GM23248 (cell line): ENCODE data around the gene LCMT2. TPM values are rescaled to one million over a fixed set of nuclear protein-coding genes. Genes with fewer than 3 reads are reported as not detected.
A peak's percentile ranks its signal among the peaks of the same experiment; 100 is the strongest.

Source experiments
- DNase-seq: peaks from one replicate; pipeline ENCODE4 v3.0.0-alpha.2; 2015
- H2AFZ ChIP-seq: fragments of 200-600 bp; sonication (generic); 2 replicates; pipeline ENCODE4 v1.6.1; 2016; ENCODE audit warnings: antibody characterized with exemption
- H3F3A ChIP-seq: fragments of 200-600 bp; sonication (generic); 2 replicates; pipeline ENCODE4 v1.6.1; 2016; ENCODE audit warnings: mild to moderate bottlenecking, antibody characterized with exemption, mixed run types; ENCODE audit not compliant: insufficient read depth
- H3K27ac ChIP-seq: fragments of 200-600 bp; sonication (generic); 2 replicates; pipeline ENCODE4 v1.5.1; 2016; ENCODE audit warnings: mild to moderate bottlenecking
- H3K27me3 ChIP-seq: fragments of 200-600 bp; sonication (generic); replicated peaks from 2 replicates; pipeline ENCODE4 v1.6.1; 2016; ENCODE audit warnings: mild to moderate bottlenecking; ENCODE audit not compliant: insufficient read depth
- H3K36me3 ChIP-seq: fragments of 200-600 bp; sonication (generic); 2 replicates; pipeline ENCODE4 v1.6.1; 2016; ENCODE audit warnings: low read depth, mild to moderate bottlenecking
- H3K4me1 ChIP-seq: fragments of 200-600 bp; sonication (generic); 2 replicates; pipeline ENCODE4 v1.6.1; 2016; ENCODE audit warnings: mild to moderate bottlenecking; ENCODE audit not compliant: insufficient read depth
- H3K4me2 ChIP-seq: fragments of 200-600 bp; sonication (generic); one replicate; pipeline ENCODE4 v1.6.1; 2016; ENCODE audit warnings: mild to moderate bottlenecking; ENCODE audit not compliant: unreplicated experiment
- H3K4me3 ChIP-seq: fragments of 200-600 bp; sonication (generic); 2 replicates; pipeline ENCODE4 v1.5.1; 2016; ENCODE audit warnings: mild to moderate bottlenecking
- H3K79me2 ChIP-seq: fragments of 200-600 bp; sonication (generic); 2 replicates; pipeline ENCODE4 v1.6.1; 2016; ENCODE audit warnings: mild to moderate bottlenecking; ENCODE audit not compliant: insufficient read depth
- H3K9ac ChIP-seq: fragments of 200-600 bp; sonication (generic); 2 replicates; pipeline ENCODE4 v1.6.1; 2016; ENCODE audit warnings: mild to moderate bottlenecking
- H3K9me2 ChIP-seq: fragments of 200-600 bp; sonication (generic); 2 replicates; pipeline ENCODE4 v1.6.1; 2016; ENCODE audit warnings: mixed run types, mild to moderate bottlenecking, moderate library complexity; ENCODE audit not compliant: insufficient read depth
- H3K9me3 ChIP-seq: fragments of 200-600 bp; sonication (generic); one replicate; pipeline ENCODE4 v1.6.1; 2017; ENCODE audit warnings: low read depth
- H4K20me1 ChIP-seq: fragments of 200-600 bp; sonication (generic); 2 replicates; pipeline ENCODE4 v1.6.0; 2016; ENCODE audit not compliant: insufficient read depth
- EZH2 ChIP-seq: fragments of 200-600 bp; sonication (generic); IDR thresholded peaks from 2 replicates; pipeline ENCODE4 v1.6.1; 2018; ENCODE audit warnings: antibody characterized with exemption, mild to moderate bottlenecking; ENCODE audit not compliant: insufficient read depth, poor library complexity, severe bottlenecking
- EZH2phosphoT487 ChIP-seq: fragments of 200-600 bp; sonication (generic); IDR thresholded peaks from 2 replicates; pipeline ENCODE4 v1.6.1; 2018; ENCODE audit warnings: antibody characterized with exemption, moderate library complexity, mild to moderate bottlenecking, low read depth; ENCODE audit not compliant: insufficient read depth
- WGBS, 2 experiments: methylation state at CpG; one replicate each; pipeline ENCODE4 v1.1.6; 2015 to 2017; ENCODE audit warnings: low lambda C conversion rate in 2 of 2, low coverage in 1 of 2; ENCODE audit errors: missing lambda C conversion rate in 2 of 2; 5-methylcytosine and 5-hydroxymethylcytosine counted together
- in situ Hi-C: fragments of 300-500 bp; cut with MboI; formaldehyde crosslinking; loops from 2 replicates; pipeline ENCODE4 v1.15.0; 2020
- polyA plus RNA-seq: library from polyadenylated mRNA; unstranded; fragments of >200 nt; fragmentation: Nextera tagmentation; extraction: Ambion mirVana; gene quantifications from 2 replicates; pipeline ENCODE4 v1.2.1, GENCODE V29; 2016
- total RNA-seq: library from RNA; depleted of rRNA; stranded (reverse); fragments of >200 nt; shearing (Covaris generic); gene quantifications from 2 replicates; pipeline ENCODE4 v1.2.3, GENCODE V29; 2014; rRNA removed

Gene LCMT2
- total and polyA plus RNA-seq, 2 experiments from 2014 or later, result 7.7 to 8.4 TPM

GRCh38 chr15:43276563-43277200, 53.7 kb downstream of the LCMT2 start:
- in situ Hi-C loops, result no loop called here
- Histone ChIP-seq H3K27me3 (peaks cover 45% of the 10 kb centered on the region), H3K4me2 (no peak overlapping the region)

GRCh38 chr15:43275740-43276562, 54.4 kb downstream of the LCMT2 start:
- Histone ChIP-seq H3K36me3 (no peaks in the 10 kb centered on the region), H3F3A (no peaks in the 10 kb centered on the region), H3K4me3 (no peak overlapping the region), H2AFZ (no peak overlapping the region), H3K79me2 (no peaks in the 10 kb centered on the region), H3K27ac (no peak overlapping the region), H3K9me2 (no peaks in the 10 kb centered on the region), H3K4me2 (no peak overlapping the region), H3K4me1 (no peaks in the 10 kb centered on the region), H4K20me1 (no peaks in the 10 kb centered on the region), H3K27me3 (peaks cover 42% of the 10 kb centered on the region), H3K9me3 (peaks cover 3% of the 10 kb centered on the region), H3K9ac (no peak overlapping the region)
- no peak for TF ChIP-seq EZH2
- no peak for TF ChIP-seq EZH2phosphoT487
- DNase-seq, result no peak
- 44% methylated on average over 15 of the region's 15 CpGs for WGBS, 2 experiments
- in situ Hi-C loops, result no loop called here

More at GRCh38 chr15:43276563-43277200, 53.7 kb downstream of the LCMT2 start:
- TF ChIP-seq EZH2phosphoT487, result no peak
- no peak for TF ChIP-seq EZH2
- Histone ChIP-seq H4K20me1 (no peaks in the 10 kb centered on the region), H3K4me1 (no peaks in the 10 kb centered on the region), H3K9me2 (no peaks in the 10 kb centered on the region), H3K27ac (no peak overlapping the region), H3K4me3 (no peak overlapping the region), H3K9me3 (peaks cover 3% of the 10 kb centered on the region), H3K79me2 (no peaks in the 10 kb centered on the region), H3F3A (no peaks in the 10 kb centered on the region), H3K36me3 (no peaks in the 10 kb centered on the region), H2AFZ (no peak overlapping the region), H3K9ac (no peak overlapping the region)
- DNase-seq, result no peak
- WGBS, 2 experiments, result 52 to 53% methylated on average over 12 of the region's 12 CpGs

GRCh38 chr15:43274136-43274535, 56.2 kb downstream of the LCMT2 start:
- no peak overlapping the region for H3K9ac ChIP-seq
- TF ChIP-seq EZH2 (no peak), EZH2phosphoT487 (no peak)
- no peak overlapping the region for H3K27ac ChIP-seq
- no peaks in the 10 kb centered on the region for H4K20me1 ChIP-seq
- H3K36me3 ChIP-seq, result no peaks in the 10 kb centered on the region
- H3K4me2 ChIP-seq, result no peak overlapping the region
- no peaks in the 10 kb centered on the region for H3F3A ChIP-seq
- no peak overlapping the region for H2AFZ ChIP-seq
- H3K9me3 ChIP-seq, result peaks cover 3% of the 10 kb centered on the region
- no peak overlapping the region for H3K4me3 ChIP-seq
- peaks cover 43% of the 10 kb centered on the region for H3K27me3 ChIP-seq
- no peaks in the 10 kb centered on the region for H3K79me2 ChIP-seq
- in situ Hi-C loops, result no loop called here
- H3K4me1 ChIP-seq, result no peaks in the 10 kb centered on the region
- 46 to 47% methylated on average over 9 of the region's 9 CpGs for WGBS, 2 experiments
- no peaks in the 10 kb centered on the region for H3K9me2 ChIP-seq
- peak; percentile 37 for DNase-seq

Other genes with a start within 250 kb of the LCMT2 start
- gene UBR1, start 224.5 kb downstream of the LCMT2 start, total RNA-seq, result 26.0 and 33.5 TPM in 2 replicates
- 15.3 and 16.2 TPM in 2 replicates for gene UBR1, start 224.5 kb downstream of the LCMT2 start, polyA plus RNA-seq
- gene TMEM62, start 197.0 kb downstream of the LCMT2 start, total RNA-seq, result 5.9 and 11.2 TPM in 2 replicates
- gene TMEM62, start 197.0 kb downstream of the LCMT2 start, polyA plus RNA-seq, result 6.5 and 8.2 TPM in 2 replicates
- 87.9 and 92.3 TPM in 2 replicates for gene CCNDBP1, start 145.2 kb downstream of the LCMT2 start, total RNA-seq
- 100 and 104 TPM in 2 replicates for gene CCNDBP1, start 145.2 kb downstream of the LCMT2 start, polyA plus RNA-seq
- gene EPB42, start 109.6 kb downstream of the LCMT2 start, total RNA-seq, result not detected in 2 replicates
- gene EPB42, start 109.6 kb downstream of the LCMT2 start, polyA plus RNA-seq, result not detected in 2 replicates
- not detected in 2 replicates for gene TGM5, start 63.6 kb downstream of the LCMT2 start, total RNA-seq
- not detected in 2 replicates for gene TGM5, start 63.6 kb downstream of the LCMT2 start, polyA plus RNA-seq
- not detected in 2 replicates for gene TGM7, start 28.3 kb downstream of the LCMT2 start, total RNA-seq
- not detected in 2 replicates for gene TGM7, start 28.3 kb downstream of the LCMT2 start, polyA plus RNA-seq
- gene ZSCAN29, start 40.5 kb upstream of the LCMT2 start, total RNA-seq, result 11.6 and 18.7 TPM in 2 replicates
- gene ZSCAN29, start 40.5 kb upstream of the LCMT2 start, polyA plus RNA-seq, result 5.8 and 6.0 TPM in 2 replicates
- gene TUBGCP4, start 40.5 kb upstream of the LCMT2 start, total RNA-seq, result 3.7 and 6.3 TPM in 2 replicates
- 12.6 and 13.1 TPM in 2 replicates for gene TUBGCP4, start 40.5 kb upstream of the LCMT2 start, polyA plus RNA-seq
- 46.4 and 56.8 TPM in 2 replicates for gene TP53BP1, start 162.6 kb upstream of the LCMT2 start, total RNA-seq
- 20.1 and 20.4 TPM in 2 replicates for gene TP53BP1, start 162.6 kb upstream of the LCMT2 start, polyA plus RNA-seq
- gene MAP1A, start 187.0 kb upstream of the LCMT2 start, total RNA-seq, result 61.9 and 62.2 TPM in 2 replicates
- 30.3 and 31.5 TPM in 2 replicates for gene MAP1A, start 187.0 kb upstream of the LCMT2 start, polyA plus RNA-seq